Mammary epithelial cell (primary cell): ENCODE measurements around the gene AMN1.

ENCODE experiments used
- EZH2 ChIP-seq: IDR thresholded peaks from 2 replicates; pipeline ENCODE4 v1.6.1; 2012; ENCODE audit warnings: low read length, inconsistent platforms, borderline replicate concordance
- TF ChIP-seq, protein P1 (sequence below), 2 donors: IDR thresholded peaks in 1 of 2; conservative IDR thresholded peaks in 1 of 2; 2 replicates each; pipeline ENCODE4 v1.5.1; 2011 to 2012; ENCODE audit warnings: inconsistent platforms in 2 of 2, low read length in 2 of 2, mild to moderate bottlenecking in 2 of 2, control low read depth in 1 of 2, low read depth in 1 of 2; ENCODE audit not compliant: insufficient read depth in 1 of 2; ENCODE audit errors: extremely low read depth in 1 of 2

DNA sequence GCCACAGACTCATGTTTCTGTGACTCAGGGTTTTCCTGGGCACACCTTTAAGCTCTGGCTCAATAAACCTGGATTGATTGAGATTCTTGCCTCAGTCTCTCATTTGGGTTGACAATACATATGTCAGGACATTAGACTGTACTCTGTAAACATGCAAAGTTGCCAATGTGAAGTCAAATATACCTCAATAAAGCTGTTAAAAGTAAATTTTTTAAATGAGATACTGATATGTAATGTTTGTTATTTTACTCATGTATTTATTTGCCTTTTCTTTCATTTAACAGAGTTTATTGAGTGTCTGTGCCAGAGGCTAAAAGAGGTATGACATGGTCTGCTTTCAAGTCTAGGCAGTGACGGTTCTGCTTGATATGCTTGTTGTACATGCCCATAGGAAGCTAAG lies 73.0 kb downstream of the AMN1 start:
- TF ChIP-seq, protein P1, sequence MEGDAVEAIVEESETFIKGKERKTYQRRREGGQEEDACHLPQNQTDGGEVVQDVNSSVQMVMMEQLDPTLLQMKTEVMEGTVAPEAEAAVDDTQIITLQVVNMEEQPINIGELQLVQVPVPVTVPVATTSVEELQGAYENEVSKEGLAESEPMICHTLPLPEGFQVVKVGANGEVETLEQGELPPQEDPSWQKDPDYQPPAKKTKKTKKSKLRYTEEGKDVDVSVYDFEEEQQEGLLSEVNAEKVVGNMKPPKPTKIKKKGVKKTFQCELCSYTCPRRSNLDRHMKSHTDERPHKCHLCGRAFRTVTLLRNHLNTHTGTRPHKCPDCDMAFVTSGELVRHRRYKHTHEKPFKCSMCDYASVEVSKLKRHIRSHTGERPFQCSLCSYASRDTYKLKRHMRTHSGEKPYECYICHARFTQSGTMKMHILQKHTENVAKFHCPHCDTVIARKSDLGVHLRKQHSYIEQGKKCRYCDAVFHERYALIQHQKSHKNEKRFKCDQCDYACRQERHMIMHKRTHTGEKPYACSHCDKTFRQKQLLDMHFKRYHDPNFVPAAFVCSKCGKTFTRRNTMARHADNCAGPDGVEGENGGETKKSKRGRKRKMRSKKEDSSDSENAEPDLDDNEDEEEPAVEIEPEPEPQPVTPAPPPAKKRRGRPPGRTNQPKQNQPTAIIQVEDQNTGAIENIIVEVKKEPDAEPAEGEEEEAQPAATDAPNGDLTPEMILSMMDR (conservative IDR thresholded peaks at IDR 0.05 in 1 of 2, IDR thresholded peaks at IDR 0.05 in 1 of 2; ENCODE audit: extremely low read depth in 1 of 2, insufficient read depth in 1 of 2, low read depth in 1 of 2, low read length in 2 of 2) = no peak
- TF ChIP-seq EZH2 = no peak
